SK-N-SH treated with all-trans-retinoic acid at 6 μM for 48 hours (cell line): ENCODE measurements around the gene PLP2.

Experiments
- ATAC-seq: fragments of 200-7000 bp; cut with Tn5 transposase; 3 replicates; pipeline ENCODE4 v1.9.1; 2020; ENCODE audit warnings: mild to moderate bottlenecking, moderate library complexity
- ARNTL ChIP-seq: fragments of 450-650 bp; formaldehyde crosslinking; IDR thresholded peaks from 2 replicates; pipeline ENCODE4 v1.5.0; 2020; ENCODE audit warnings: low read depth, mild to moderate bottlenecking, moderate library complexity, borderline replicate concordance
- CSDC2 ChIP-seq: fragments of 250-450 bp; sonication (Bioruptor Pico); IDR thresholded peaks from 2 replicates; pipeline ENCODE4 v1.5.0; 2020; ENCODE audit warnings: mild to moderate bottlenecking, moderate library complexity
- GLIS3 ChIP-seq: fragments of 250-450 bp; sonication (Bioruptor Pico); IDR thresholded peaks from 2 replicates; pipeline ENCODE4 v1.5.0; 2020; ENCODE audit warnings: mild to moderate bottlenecking, moderate library complexity
- ISL1 ChIP-seq: fragments of 250-450 bp; sonication (Bioruptor Pico); IDR thresholded peaks from 2 replicates; pipeline ENCODE4 v2.1.2; 2022; ENCODE audit warnings: mild to moderate bottlenecking, moderate library complexity
- OSR1 ChIP-seq: fragments of 250-450 bp; sonication (Bioruptor Pico); IDR thresholded peaks from 2 replicates; pipeline ENCODE4 v1.8.0; 2022; ENCODE audit warnings: moderate library complexity, mild to moderate bottlenecking, inconsistent platforms
- POU6F1 ChIP-seq: fragments of 250-450 bp; sonication (Bioruptor Pico); IDR thresholded peaks from 2 replicates; pipeline ENCODE4 v1.8.0; 2021; ENCODE audit warnings: low read depth, mild to moderate bottlenecking, moderate library complexity, borderline replicate concordance
- SNAI2 ChIP-seq: fragments of 250-450 bp; sonication (Bioruptor Pico); IDR thresholded peaks from 2 replicates; pipeline ENCODE4 v1.5.0; 2020; ENCODE audit warnings: mild to moderate bottlenecking, moderate library complexity
- TCF4 ChIP-seq: fragments of 250-450 bp; sonication (Bioruptor Pico); IDR thresholded peaks from 2 replicates; pipeline ENCODE4 v1.8.0; 2021; ENCODE audit warnings: mild to moderate bottlenecking, moderate library complexity, borderline replicate concordance
- TOX ChIP-seq: fragments of 250-450 bp; sonication (Bioruptor Pico); IDR thresholded peaks from 2 replicates; pipeline ENCODE4 v1.8.0; 2021; ENCODE audit warnings: mild to moderate bottlenecking, moderate library complexity, borderline replicate concordance
- ZC3H10 ChIP-seq: fragments of 250-450 bp; sonication (Bioruptor Pico); IDR thresholded peaks from 2 replicates; pipeline ENCODE4 v1.5.1; 2021; ENCODE audit warnings: mild to moderate bottlenecking, moderate library complexity
- ZFP3 ChIP-seq: fragments of 250-450 bp; sonication (Bioruptor Pico); IDR thresholded peaks from 2 replicates; pipeline ENCODE4 v1.5.0; 2020; ENCODE audit warnings: mild to moderate bottlenecking, moderate library complexity
- ZNF565 ChIP-seq: fragments of 450-650 bp; formaldehyde crosslinking; conservative IDR thresholded peaks from 2 replicates; pipeline ENCODE4 v1.5.0; 2020; ENCODE audit warnings: low read depth, mild to moderate bottlenecking, moderate library complexity
- ZNF70 ChIP-seq: fragments of 450-650 bp; formaldehyde crosslinking; IDR thresholded peaks from 2 replicates; pipeline ENCODE4 v1.5.0; 2020; ENCODE audit warnings: mild to moderate bottlenecking, moderate library complexity
- ZNF8 ChIP-seq: fragments of 450-650 bp; formaldehyde crosslinking; IDR thresholded peaks from 2 replicates; pipeline ENCODE4 v1.5.0; 2020; ENCODE audit warnings: mild to moderate bottlenecking, moderate library complexity
- TF ChIP-seq, protein P1 (sequence below): fragments of 250-450 bp; sonication (Bioruptor Pico); IDR thresholded peaks from 2 replicates; pipeline ENCODE4 v1.5.1; 2020; ENCODE audit warnings: low read depth, mild to moderate bottlenecking, moderate library complexity
- TF ChIP-seq, protein P2 (sequence below): fragments of 250-450 bp; sonication (Bioruptor Pico); IDR thresholded peaks from 2 replicates; pipeline ENCODE4 v1.8.0; 2020; ENCODE audit warnings: mild to moderate bottlenecking, moderate library complexity, borderline replicate concordance

Gene PLP2

DNA sequence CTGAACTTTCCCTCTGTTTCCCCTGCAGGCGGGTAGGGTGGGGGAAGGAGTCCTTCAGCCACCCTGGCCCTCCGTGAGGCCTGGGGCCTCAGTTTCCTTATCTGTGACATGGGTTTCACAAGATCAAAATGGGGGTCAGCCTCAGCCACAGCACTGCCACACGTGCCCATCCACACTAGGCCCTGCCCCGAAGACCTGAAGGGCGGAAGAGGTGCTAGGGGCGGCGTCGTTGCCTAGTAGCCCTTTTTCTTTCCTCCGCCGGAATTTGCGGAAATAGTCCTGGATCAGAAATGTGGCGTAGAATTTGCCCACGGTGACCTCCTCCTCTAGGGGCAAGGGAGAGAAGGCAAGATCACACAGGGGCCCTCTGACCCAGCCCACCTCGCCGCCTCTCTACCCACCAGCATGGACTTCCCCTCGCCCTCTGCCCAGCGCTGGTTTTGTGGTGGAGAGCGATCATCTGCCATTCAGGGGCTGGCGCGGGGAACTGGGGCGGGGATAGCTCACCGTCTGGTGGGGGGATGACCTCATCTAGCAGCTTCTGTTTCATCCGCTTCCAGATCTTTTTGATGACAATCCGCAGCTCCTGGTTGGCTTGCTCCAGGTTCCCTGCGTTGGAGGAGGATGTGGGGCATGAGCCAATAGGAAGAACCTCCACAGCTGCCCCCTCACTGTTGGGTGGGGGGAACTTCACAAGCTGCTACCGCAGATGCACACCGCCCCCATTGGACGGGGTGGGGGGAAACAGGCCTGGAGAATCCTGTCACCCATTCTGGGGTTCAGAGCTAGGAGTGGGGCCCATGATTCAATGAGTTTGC lies 37.9 kb downstream of the PLP2 start (continued):
- TF ChIP-seq, protein P1, sequence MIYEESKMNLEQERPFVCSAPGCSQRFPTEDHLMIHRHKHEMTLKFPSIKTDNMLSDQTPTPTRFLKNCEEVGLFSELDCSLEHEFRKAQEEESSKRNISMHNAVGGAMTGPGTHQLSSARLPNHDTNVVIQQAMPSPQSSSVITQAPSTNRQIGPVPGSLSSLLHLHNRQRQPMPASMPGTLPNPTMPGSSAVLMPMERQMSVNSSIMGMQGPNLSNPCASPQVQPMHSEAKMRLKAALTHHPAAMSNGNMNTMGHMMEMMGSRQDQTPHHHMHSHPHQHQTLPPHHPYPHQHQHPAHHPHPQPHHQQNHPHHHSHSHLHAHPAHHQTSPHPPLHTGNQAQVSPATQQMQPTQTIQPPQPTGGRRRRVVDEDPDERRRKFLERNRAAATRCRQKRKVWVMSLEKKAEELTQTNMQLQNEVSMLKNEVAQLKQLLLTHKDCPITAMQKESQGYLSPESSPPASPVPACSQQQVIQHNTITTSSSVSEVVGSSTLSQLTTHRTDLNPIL (CRISPR knock-in tag), result no peak
- no peak for TF ChIP-seq ARNTL (CRISPR knock-in tag)
- no peak for TF ChIP-seq ZNF8 (CRISPR knock-in tag)

DNA sequence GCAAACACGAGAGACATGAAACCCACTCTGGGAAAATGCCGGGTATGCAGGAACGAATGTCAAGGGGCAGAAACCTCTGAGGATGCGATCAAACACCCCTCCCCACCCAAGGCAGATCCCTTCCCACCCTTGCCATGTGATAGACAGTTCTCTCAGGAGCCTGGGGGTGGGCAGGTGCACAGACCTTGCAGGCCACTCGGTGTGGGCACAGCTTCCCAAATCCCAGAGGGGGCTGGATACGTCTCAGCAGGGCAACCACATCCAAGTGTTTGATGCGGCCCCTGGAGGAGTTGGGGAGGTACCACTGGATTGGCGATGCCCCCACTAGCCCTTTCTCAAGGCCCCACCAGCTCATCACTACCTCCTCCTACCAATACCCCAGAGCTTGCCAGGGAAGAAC lies 38.7 kb downstream of the PLP2 start:
- no peak for ATAC-seq

GRCh38 chrX:49211074-49211473 lies 39.4 kb downstream of the PLP2 start:
- no peak for TF ChIP-seq ZNF8 (CRISPR knock-in tag)
- no peak for TF ChIP-seq CSDC2 (CRISPR knock-in tag)
- TF ChIP-seq POU6F1, result no peak
- ATAC-seq, result no peak

More for the DNA sequence above, 38.7 kb downstream of the PLP2 start:
- TF ChIP-seq POU6F1, result no peak
- no peak for TF ChIP-seq ISL1 (CRISPR knock-in tag)
- TF ChIP-seq SNAI2 (CRISPR knock-in tag), result no peak
- TF ChIP-seq, protein P1 (CRISPR knock-in tag), result no peak
- TF ChIP-seq ZNF565 (CRISPR knock-in tag), result no peak
- no peak for TF ChIP-seq ZC3H10 (CRISPR knock-in tag)
- TF ChIP-seq OSR1 (CRISPR knock-in tag), result no peak
- no peak for TF ChIP-seq GLIS3 (CRISPR knock-in tag)
- no peak for TF ChIP-seq TCF4

- TF ChIP-seq, protein P2, sequence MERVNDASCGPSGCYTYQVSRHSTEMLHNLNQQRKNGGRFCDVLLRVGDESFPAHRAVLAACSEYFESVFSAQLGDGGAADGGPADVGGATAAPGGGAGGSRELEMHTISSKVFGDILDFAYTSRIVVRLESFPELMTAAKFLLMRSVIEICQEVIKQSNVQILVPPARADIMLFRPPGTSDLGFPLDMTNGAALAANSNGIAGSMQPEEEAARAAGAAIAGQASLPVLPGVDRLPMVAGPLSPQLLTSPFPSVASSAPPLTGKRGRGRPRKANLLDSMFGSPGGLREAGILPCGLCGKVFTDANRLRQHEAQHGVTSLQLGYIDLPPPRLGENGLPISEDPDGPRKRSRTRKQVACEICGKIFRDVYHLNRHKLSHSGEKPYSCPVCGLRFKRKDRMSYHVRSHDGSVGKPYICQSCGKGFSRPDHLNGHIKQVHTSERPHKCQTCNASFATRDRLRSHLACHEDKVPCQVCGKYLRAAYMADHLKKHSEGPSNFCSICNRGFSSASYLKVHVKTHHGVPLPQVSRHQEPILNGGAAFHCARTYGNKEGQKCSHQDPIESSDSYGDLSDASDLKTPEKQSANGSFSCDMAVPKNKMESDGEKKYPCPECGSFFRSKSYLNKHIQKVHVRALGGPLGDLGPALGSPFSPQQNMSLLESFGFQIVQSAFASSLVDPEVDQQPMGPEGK (CRISPR knock-in tag), result no peak
- TF ChIP-seq TOX, result no peak
- TF ChIP-seq SNAI2 (CRISPR knock-in tag), result no peak
- no peak for TF ChIP-seq ZNF70 (CRISPR knock-in tag)
- TF ChIP-seq, protein P1 (CRISPR knock-in tag), result no peak
- no peak for TF ChIP-seq ZFP3 (CRISPR knock-in tag)
- no peak for TF ChIP-seq POU6F1
- TF ChIP-seq CSDC2 (CRISPR knock-in tag), result no peak
- no peak for TF ChIP-seq ZC3H10 (CRISPR knock-in tag)
- TF ChIP-seq ISL1 (CRISPR knock-in tag), result no peak
- TF ChIP-seq, all 23 proteins: peak for 0
- ATAC-seq, result no peak
Observed at GRCh38 chrX:49212209-49212608, 40.5 kb downstream of the PLP2 start.
